HCT116 (cell line): ENCODE results near the gene TSPAN5. TPM values are rescaled to one million over a fixed set of nuclear protein-coding genes. Genes with fewer than 3 reads are reported as not detected.

ENCODE experiments used
- ATAC-seq: fragments of 200-7000 bp; cut with Tn5 transposase; 2 replicates; pipeline ENCODE4 v1.9.1; 2020; ENCODE audit warnings: mild to moderate bottlenecking, moderate library complexity
- BruUV-seq: library from RNA; stranded (reverse); fragments of 400-500 nt; replicated peaks from 2 replicates; lab custom pipeline; 2021; lab: Mats Ljungman, UMichigan
- CTCF ChIA-PET: fragments of 300-600 bp; sonication (Branson Sonifier 250); formaldehyde crosslinking; loops from one replicate; lab custom pipeline; 2021; ENCODE audit warnings: antibody characterized with exemption; lab: Charles Lee
- POLR2A ChIA-PET: fragments of 300-600, 350-600 bp; sonication (Branson Sonifier 250); formaldehyde crosslinking; loops from one replicate; lab custom pipeline; 2021; ENCODE audit warnings: antibody characterized with exemption; lab: Charles Lee
- RAD21 ChIA-PET, 2 experiments: fragments of 300-600 bp; sonication (Branson Sonifier 250); formaldehyde crosslinking; loops; one replicate each; lab custom pipeline; 2023; ENCODE audit warnings: low total read pairs in 2 of 2; ENCODE audit not compliant: uncharacterized antibody in 2 of 2, unreplicated experiment in 2 of 2, low non-redundant PET in 1 of 2; lab: Charles Lee
- DNase-seq: peaks from one replicate; pipeline ENCODE4 v3.0.0-alpha.2; 2010; ENCODE audit warnings: low read depth, low spot score
- H2AFZ ChIP-seq: fragments of 200-600 bp; shearing (Covaris generic), sonication (generic); 2 replicates; pipeline ENCODE4 v1.6.1; 2017; ENCODE audit warnings: low read depth, mixed run types, mixed read lengths, antibody characterized with exemption, low read length; ENCODE audit not compliant: poor library complexity, severe bottlenecking
- H3K27ac ChIP-seq: 2 replicates; pipeline ENCODE4 v1.5.1; 2012; ENCODE audit warnings: low read depth, low read length
- H3K27me3 ChIP-seq: fragments of 200-600 bp; sonication (generic); 2 replicates; pipeline ENCODE4 v1.6.1; 2016; ENCODE audit warnings: mixed run types, low read length, mixed read lengths; ENCODE audit not compliant: insufficient read depth
- H3K36me3 ChIP-seq, 2 experiments: fragments of 200-500 bp in 1 of 2; fragments of 200-600 bp in 1 of 2; sonication (Bioruptor generic) in 1 of 2; sonication (generic) in 1 of 2; 2 replicates each; pipeline versions ENCODE4 v1.5.1 to v1.6.1; 2014 to 2016; ENCODE audit warnings: low read length in 2 of 2, inconsistent platforms in 1 of 2, mixed read lengths in 1 of 2, mixed run types in 1 of 2; ENCODE audit not compliant: insufficient read depth in 2 of 2, control insufficient read depth in 1 of 2
- H3K4me1 ChIP-seq, 2 experiments: fragments of 200-600 bp in 1 of 2; sonication (generic) in 1 of 2; 2 replicates each; pipeline versions ENCODE4 v1.5.1 to v1.6.1; 2012 to 2017; ENCODE audit warnings: low read length in 2 of 2, inconsistent platforms in 1 of 2, mild to moderate bottlenecking in 1 of 2, mixed read lengths in 1 of 2, mixed run types in 1 of 2, moderate library complexity in 1 of 2; ENCODE audit not compliant: insufficient read depth in 2 of 2, control insufficient read depth in 1 of 2
- H3K4me2 ChIP-seq: fragments of 200-600 bp; sonication (generic); 2 replicates; pipeline ENCODE4 v1.6.1; 2017; ENCODE audit warnings: mixed run types, low read length, mixed read lengths
- H3K4me3 ChIP-seq, 2 experiments: fragments of 200-600 bp in 1 of 2; sonication (generic) in 1 of 2; replicated peaks in 1 of 2; 2 replicates each; pipeline ENCODE4 v1.5.1; 2011 to 2016; ENCODE audit warnings: low read length in 2 of 2, control low read depth in 1 of 2, low read depth in 1 of 2, mild to moderate bottlenecking in 1 of 2, mixed read lengths in 1 of 2, mixed run types in 1 of 2
- H3K79me2 ChIP-seq: fragments of 200-600 bp; sonication (generic); 2 replicates; pipeline ENCODE4 v1.6.1; 2017; ENCODE audit warnings: mild to moderate bottlenecking, mixed run types, low read length, moderate library complexity, mixed read lengths; ENCODE audit not compliant: insufficient read depth
- H3K9ac ChIP-seq: fragments of 200-600 bp; sonication (generic); 2 replicates; pipeline ENCODE4 v1.6.1; 2016; ENCODE audit warnings: low read length, mixed read lengths
- H3K9me2 ChIP-seq: fragments of 200-600 bp; sonication (generic), shearing (Covaris generic); 2 replicates; pipeline ENCODE4 v1.6.1; 2017; ENCODE audit warnings: mixed run types, mild to moderate bottlenecking, moderate library complexity; ENCODE audit not compliant: insufficient read depth
- H3K9me3 ChIP-seq, 2 experiments: fragments of 200-500 bp in 1 of 2; fragments of 200-600 bp in 1 of 2; sonication (Bioruptor generic) in 1 of 2; sonication (generic) in 1 of 2; 2 replicates each; pipeline ENCODE4 v1.6.1; 2014 to 2017; ENCODE audit warnings: low read length in 2 of 2, mixed read lengths in 2 of 2, inconsistent platforms in 1 of 2, low read depth in 1 of 2, mild to moderate bottlenecking in 1 of 2, mixed run types in 1 of 2, moderate library complexity in 1 of 2; ENCODE audit not compliant: control insufficient read depth in 1 of 2, insufficient read depth in 1 of 2
- H4K20me1 ChIP-seq: fragments of 200-600 bp; sonication (generic), shearing (Covaris generic); 2 replicates; pipeline ENCODE4 v1.6.1; 2017; ENCODE audit warnings: mixed run types, mild to moderate bottlenecking, moderate library complexity; ENCODE audit not compliant: insufficient read depth
- ATF3 ChIP-seq: IDR thresholded peaks from 2 replicates; pipeline ENCODE4 v1.6.1; 2012
- CBX3 ChIP-seq: IDR thresholded peaks from 2 replicates; pipeline ENCODE4 v1.6.1; 2012; ENCODE audit warnings: low read depth
- CEBPB ChIP-seq: IDR thresholded peaks from 2 replicates; pipeline ENCODE4 v1.6.1; 2012; ENCODE audit warnings: low read depth
- CTCF ChIP-seq, 3 experiments: fragments of 200-600 bp in 1 of 3; sonication (generic) in 1 of 3; IDR thresholded peaks in 2 of 3; conservative IDR thresholded peaks in 1 of 3; 2 replicates each; pipeline ENCODE4 v1.5.1; 2012 to 2017; ENCODE audit warnings: low read depth in 2 of 3, low read length in 2 of 3, antibody characterized with exemption in 1 of 3, borderline replicate concordance in 1 of 3, control low read depth in 1 of 3, mild to moderate bottlenecking in 1 of 3, mixed read lengths in 1 of 3, mixed run types in 1 of 3, moderate library complexity in 1 of 3; ENCODE audit not compliant: insufficient read depth in 1 of 3
- ELF1 ChIP-seq: IDR thresholded peaks from 2 replicates; pipeline ENCODE4 v1.6.1; 2012; ENCODE audit warnings: low read depth, borderline replicate concordance
- EZH2 ChIP-seq: fragments of 200-600 bp; sonication (generic); IDR thresholded peaks from 2 replicates; pipeline ENCODE4 v1.6.1; 2017; ENCODE audit warnings: antibody characterized with exemption, mixed run types
- FOSL1 ChIP-seq: IDR thresholded peaks from 2 replicates; pipeline ENCODE4 v1.6.1; 2012; ENCODE audit warnings: low read depth
- POLR2A ChIP-seq: IDR thresholded peaks from 2 replicates; pipeline ENCODE4 v1.7.0; 2011; ENCODE audit warnings: borderline replicate concordance; ENCODE audit not compliant: insufficient read depth, insufficient read length; ENCODE audit errors: extremely low read depth
- RAD21 ChIP-seq: IDR thresholded peaks from 2 replicates; pipeline ENCODE4 v1.6.1; 2012; ENCODE audit warnings: low read depth, mild to moderate bottlenecking
- REST ChIP-seq: IDR thresholded peaks from 2 replicates; pipeline ENCODE4 v1.6.1; 2012; ENCODE audit warnings: low read depth
- SIN3A ChIP-seq: IDR thresholded peaks from 2 replicates; pipeline ENCODE4 v1.6.1; 2012; ENCODE audit warnings: low read depth
- SRF ChIP-seq: IDR thresholded peaks from 2 replicates; pipeline ENCODE4 v1.6.1; 2012; ENCODE audit warnings: low read depth
- ZFX ChIP-seq: fragments of 450-650 bp; IDR thresholded peaks from 2 replicates; pipeline ENCODE4 v1.6.1; 2017
- ZNF274 ChIP-seq: fragments of 200-500 bp; sonication (Bioruptor generic); IDR thresholded peaks from 2 replicates; pipeline ENCODE4 v1.6.1; 2014; ENCODE audit warnings: mild to moderate bottlenecking, low read depth, low read length, inconsistent platforms
- intact Hi-C: fragments of 100-400 bp; cut with micrococcal nuclease; formaldehyde crosslinking; loops from 2 replicates; pipeline ENCODE4 v1.10.0; 2022
- total RNA-seq: library from RNA; stranded (reverse); gene quantifications from one replicate; pipeline ENCODE4 v1.2.1, GENCODE V29; 2021; ENCODE audit not compliant: unreplicated experiment

TSPAN5 gene
- total RNA-seq, 1 experiment from 2014 or later = 56.8 TPM

- H3K79me2 ChIP-seq = no peaks in the 10 kb centered on the region
- DNase-seq (no peak), ATAC-seq (no peak)
- ChIA-PET CTCF (no interaction called here), POLR2A (no interaction called here), RAD21 (interaction anchor here in 1 of 2 experiments (0.7 kb wide), 1 partner anchor 52 kb away, joined by 4 read pairs; no protein-coding TSS in a partner anchor)
- no peaks in the 10 kb centered on the region for H3K27me3 ChIP-seq
- no peak overlapping the region for H2AFZ ChIP-seq
- H3K4me1 ChIP-seq = peaks cover 15 to 24% of the 10 kb centered on the region in 2 experiments
- TF ChIP-seq ZNF274 (no peak), FOSL1 (no peak), RAD21 (no peak), CTCF (IDR thresholded peaks at IDR 0.05 in 2 of 3, conservative IDR thresholded peaks at IDR 0.05 in 1 of 3; ENCODE audit: borderline replicate concordance in 1 of 3, insufficient read depth in 1 of 3, low read depth in 2 of 3, low read length in 2 of 3) (no peak), CBX3 (no peak), SIN3A (no peak), SRF (no peak), ATF3 (no peak), POLR2A (no peak), CEBPB (no peak), EZH2 (no peak), ELF1 (no peak), REST (no peak), ZFX (no peak)
- no peak overlapping the region for H3K9ac ChIP-seq
- no TSS peak for BruUV-seq
- H3K9me3 ChIP-seq = 0 out of 4 replicates have a peak, but pooled peaks cover 0 to 2% of the 10 kb centered on the region in 2 experiments
- no peaks in the 10 kb centered on the region for H3K36me3 ChIP-seq
- no peak overlapping the region for H3K4me3 ChIP-seq
- intact Hi-C loops = no loop called here
- no peaks in the 10 kb centered on the region for H4K20me1 ChIP-seq
- no peak overlapping the region for H3K27ac ChIP-seq
- H3K9me2 ChIP-seq = no peaks in the 10 kb centered on the region
- no peak overlapping the region for H3K4me2 ChIP-seq
These were observed 34.0 kb upstream of the TSPAN5 start for GRCh38 chr4:98692411-98692810.
